ENCODE measurements around the gene OR2A25.

Gene OR2A25

DNA sequence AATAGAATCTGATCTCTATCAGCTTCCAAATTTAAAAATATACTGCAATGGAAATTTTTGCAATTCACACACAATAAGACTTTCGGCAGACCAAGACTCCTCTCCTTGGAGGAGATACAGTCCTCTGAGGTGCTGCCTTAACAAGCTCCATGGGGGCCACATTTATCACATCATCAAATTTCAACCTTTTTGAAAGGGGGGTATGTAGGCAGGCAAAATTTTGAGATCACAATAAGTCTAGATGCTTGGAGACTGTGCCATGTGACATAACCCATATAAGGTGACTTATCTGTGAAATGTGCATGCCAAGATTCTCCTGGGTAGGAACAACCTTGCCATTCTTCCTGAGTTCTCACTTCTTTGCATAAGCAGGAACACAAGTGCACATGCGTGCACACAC is 16.4 kb downstream of the OR2A25 start, which contains the start of gene OR2A12:
TSS of gene OR2A12 (plus strand) at position 301 of the 400 bp plus-strand sequence. CDS start 8,830 bp downstream, outside the sequence.
- no peak for DNase-seq

DNA sequence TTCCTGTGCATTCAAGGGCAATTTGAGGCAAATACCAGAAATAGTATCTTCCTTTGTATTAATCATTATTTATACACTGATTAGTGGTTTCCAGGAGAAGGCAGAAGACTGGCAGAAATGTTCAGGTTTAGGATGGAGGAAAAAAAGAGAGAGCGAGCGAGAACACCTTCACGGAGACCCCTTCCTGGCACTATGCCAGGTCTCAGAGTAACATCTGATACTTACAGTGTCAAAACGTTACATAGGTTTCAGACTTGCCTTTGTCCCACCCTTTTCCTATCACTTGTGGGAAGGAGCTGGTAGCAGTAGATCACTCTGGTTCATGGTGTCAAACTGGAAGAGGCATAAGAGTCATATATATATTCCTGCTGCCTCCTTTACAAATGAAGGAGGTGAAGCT is 17.1 kb downstream of the OR2A25 start:
- no peak for DNase-seq

DNA sequence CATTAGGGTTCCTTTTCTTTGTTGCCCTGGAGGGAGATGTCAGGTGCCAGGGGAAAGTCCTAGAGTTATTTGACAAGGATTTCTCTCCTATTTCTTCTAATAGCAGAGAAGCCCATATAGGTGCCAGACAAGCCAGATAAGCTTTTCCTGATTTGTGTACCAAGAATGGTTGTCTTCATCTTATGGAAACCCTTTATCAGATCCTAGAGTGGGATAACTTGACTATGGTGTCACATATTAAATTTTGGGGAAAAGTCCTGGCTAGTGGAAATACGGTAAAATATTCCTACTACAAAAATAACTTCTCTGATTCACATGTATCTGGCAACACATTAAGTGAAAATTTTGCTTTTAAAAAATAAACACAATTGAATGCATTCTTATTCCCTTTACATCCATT is 17.6 kb downstream of the OR2A25 start:
- no peak for DNase-seq

DNA sequence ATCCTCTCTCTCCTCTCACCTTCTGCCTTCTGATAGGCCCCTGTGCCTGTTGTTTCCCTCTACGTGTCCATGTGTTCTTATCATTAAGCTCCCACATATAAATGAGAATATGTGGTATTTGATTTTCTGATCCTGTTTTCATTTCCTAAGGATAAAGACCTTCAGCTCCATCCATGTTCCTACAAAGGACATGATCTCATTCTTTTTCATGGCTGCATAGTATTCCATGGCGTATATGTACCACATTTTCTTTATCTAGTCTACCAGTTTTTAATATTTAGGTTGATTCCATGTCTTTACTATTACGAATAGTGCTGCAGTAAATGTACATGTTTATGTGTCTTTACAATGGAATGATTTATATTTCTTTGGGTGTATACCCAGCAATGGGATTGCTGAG is 21.1 kb downstream of the OR2A25 start:
- no peak for DNase-seq

DNA sequence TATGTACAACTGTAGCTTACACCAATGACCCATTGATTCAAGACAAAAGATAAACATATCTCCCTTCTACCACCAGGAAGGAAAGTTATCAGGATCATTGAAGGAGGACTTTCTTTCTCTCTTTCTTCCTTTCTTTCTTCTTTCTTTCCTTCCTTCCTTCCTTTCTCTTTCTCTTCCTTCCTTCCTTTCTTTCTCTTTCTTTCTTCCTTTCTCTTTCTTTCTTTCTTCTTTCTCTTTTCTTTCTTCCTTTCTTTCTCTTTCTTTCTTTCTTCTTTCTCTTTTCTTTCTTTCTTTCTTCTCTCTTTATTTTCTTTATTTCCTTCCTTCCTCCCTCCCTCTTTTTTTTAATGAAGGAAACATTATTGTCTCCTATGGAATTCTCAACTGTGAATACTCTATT is 29.2 kb downstream of the OR2A25 start:
- no peak for DNase-seq

DNA sequence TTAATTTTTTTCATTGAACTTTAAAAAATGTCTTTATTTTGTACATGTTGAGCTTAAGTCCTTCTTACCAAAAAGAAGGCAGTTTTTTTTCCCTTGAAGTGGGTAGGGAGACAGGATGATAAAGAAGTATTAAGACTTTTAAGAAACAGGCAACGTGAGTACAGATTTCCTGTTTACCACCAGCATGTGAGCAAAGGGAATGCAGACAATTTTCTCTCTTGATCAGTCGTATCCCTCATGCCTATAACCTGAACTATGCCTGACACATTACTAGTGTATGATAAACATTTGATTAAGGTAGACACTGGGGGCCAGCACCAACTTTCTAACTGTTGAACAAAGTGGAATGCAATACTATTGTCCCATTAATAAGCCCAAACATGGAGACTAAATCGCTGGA is 31.0 kb downstream of the OR2A25 start:
- peak in 1 of 6 experiments; percentile 13 for DNase-seq

DNA sequence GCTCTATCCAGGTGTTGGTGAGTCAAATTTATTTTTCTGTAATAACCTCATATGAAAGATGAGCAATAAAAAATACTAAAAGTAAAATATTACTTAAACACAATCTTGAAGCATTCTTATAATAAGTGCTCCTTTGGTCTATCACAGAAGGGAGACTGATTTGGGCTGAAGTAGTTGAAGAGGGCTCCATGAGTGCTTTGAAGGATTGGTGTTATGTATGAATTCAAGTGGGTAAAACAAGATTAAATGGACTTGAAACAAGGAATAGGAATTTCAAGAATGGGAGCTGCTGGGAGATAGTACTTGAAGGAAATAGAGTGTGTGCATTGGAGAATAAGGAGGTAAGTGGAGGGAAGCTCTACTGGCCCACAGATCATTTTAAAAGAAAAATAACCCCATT is 32.4 kb downstream of the OR2A25 start:
- DNase-seq: no peak

DNA sequence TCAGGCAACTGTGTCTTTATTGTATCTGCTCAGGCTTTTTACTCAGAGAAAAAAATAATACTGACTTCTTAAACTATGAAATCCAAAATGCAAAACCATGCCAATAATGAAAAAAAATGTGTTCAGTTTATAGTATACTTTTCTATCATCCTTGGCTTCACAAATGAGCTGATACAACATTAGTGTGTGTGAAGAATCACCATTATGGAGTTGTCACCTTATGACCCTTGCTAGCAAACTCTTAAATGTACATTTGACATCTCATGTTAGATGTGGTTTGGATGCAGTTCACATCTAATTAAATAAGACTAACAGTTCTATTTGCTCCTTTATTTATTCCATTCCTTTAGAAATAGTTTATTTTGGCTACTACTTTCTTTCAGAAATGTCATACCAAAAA is 35.6 kb downstream of the OR2A25 start:
- no peak for DNase-seq

DNA sequence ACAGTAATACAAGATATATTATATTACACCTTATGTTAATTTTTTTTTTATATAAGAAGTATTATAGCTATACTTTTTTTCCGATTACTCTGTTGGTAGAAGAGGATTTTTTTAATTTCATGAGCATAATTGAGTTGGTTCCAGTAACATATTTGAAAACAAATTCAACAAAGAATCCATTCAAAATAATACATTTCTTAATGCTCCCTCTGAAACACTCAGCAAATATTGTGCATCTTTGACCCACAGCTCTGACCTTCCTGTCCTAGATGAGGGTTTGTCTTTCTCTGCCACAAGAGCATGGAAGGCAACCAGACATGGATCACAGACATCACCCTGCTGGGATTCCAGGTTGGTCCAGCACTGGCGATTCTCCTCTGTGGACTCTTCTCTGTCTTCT is 39.7 kb downstream of the OR2A25 start, which contains the start of gene OR2A2:
TSS of gene OR2A2 (plus strand) at position 301 of the 400 bp plus-strand sequence. CDS start at position 301, 0 bp downstream.
- no peak for DNase-seq

DNA sequence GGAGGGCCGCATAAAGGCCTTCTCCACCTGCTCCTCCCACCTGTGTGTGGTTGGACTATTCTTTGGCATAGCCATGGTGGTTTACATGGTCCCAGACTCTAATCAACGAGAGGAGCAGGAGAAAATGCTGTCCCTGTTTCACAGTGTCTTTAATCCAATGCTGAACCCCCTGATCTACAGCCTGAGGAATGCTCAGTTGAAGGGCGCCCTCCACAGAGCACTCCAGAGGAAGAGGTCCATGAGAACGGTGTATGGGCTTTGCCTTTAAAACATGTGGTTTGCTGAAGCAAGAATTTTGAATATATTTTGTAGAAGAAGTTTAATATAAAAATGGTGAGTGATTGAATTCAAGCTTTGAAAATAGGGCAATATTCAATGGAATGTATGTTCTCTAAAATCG is 40.7 kb downstream of the OR2A25 start:
- DNase-seq: no peak

DNA sequence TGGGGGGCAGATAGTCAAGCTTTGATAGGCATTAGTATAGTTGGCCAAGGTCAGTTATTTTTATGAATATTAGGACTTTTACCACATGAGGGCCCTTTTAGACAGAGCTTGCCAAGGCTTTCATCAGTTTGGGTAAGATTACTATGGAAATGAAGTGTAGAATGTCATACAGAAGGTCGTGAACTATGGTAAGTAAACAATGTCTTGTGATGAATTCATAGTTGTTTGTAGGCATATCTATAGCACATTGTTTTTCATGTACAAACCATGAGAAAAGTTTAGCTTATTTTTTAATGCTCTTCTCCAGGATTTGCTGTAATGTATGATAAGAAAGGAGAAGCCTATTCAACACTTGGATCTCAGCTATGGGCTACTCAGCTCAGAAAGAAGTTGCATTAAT is 44.0 kb downstream of the OR2A25 start:
- no peak for DNase-seq

DNA sequence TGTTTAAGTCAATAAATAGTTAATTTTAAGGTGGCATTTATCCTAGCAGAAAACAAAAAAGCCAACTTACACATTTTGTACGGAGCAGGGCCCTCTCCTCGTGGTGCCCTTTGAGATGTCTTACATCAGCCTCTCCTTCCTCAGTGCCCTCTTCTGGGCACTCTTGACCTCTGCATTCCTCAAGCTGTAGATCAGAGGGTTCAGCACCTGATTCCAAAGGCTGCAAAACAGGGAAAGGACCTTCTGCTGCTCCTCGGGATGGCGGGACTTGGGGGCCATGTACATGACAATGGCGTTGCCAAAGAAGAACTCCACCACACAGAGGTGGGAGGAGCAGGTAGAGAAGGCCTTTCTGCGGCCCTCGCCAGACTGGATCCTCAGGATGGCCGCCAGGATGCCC is 48.7 kb downstream of the OR2A25 start:
- no peak for DNase-seq

DNA sequence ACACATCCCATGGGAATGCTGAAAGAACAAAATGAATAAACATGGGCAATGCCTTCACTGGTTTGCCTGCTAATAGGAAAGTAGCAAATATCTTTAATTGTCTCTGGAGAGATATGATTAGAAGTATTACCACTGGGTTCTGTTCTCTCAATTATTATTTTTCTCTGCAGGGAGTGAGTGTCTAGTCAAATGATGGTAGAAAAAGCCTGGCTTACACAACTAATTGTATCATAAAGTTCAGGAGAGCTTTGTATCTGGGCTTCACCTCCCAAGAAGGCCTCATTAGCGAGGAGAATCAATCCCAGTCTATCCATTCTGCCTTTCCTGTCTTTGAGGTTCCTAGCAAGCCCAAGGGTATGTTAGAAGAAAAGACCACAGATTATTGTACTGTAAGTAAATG is 53.3 kb downstream of the OR2A25 start, which contains the start of gene OR2A14:
TSS of gene OR2A14 (plus strand) at position 301 of the 400 bp plus-strand sequence. CDS start 5,937 bp downstream, outside the sequence.
- DNase-seq: no peak
